K562 (cell line): ENCODE measurements around the gene ENTPD8. TPM values are rescaled to one million over a fixed set of nuclear protein-coding genes. Genes with fewer than 3 reads are reported as not detected.

Experiments used
- ATAC-seq: fragments of 200-7000 bp; cut with Tn5 transposase; 3 replicates; pipeline ENCODE4 v1.9.1; 2020; ENCODE audit warnings: moderate library complexity
- BruUV-seq: library from RNA; stranded (reverse); fragments of 400-500 nt; replicated peaks from 2 replicates; lab custom pipeline; 2021; lab: Mats Ljungman, UMichigan
- CTCF ChIA-PET: fragments of 300-600 bp; formaldehyde crosslinking; extraction: SDS; loops from one replicate; lab custom pipeline; 2021; ENCODE audit warnings: low intra/inter-chr PET ratio; lab: Yijun Ruan, JAX
- POLR2A ChIA-PET: fragments of 300-600, 350-650 bp; sonication (Branson Sonifier 250); formaldehyde crosslinking; extraction: SDS; loops from one replicate; lab custom pipeline; 2021; ENCODE audit warnings: antibody characterized with exemption, inconsistent platforms; lab: Yijun Ruan, JAX
- DNase-seq, 4 experiments: peaks; one replicate each; pipeline versions ENCODE4 v3.0.0 to v3.0.0-alpha.2; 2011 to 2018; ENCODE audit warnings: low spot score in 3 of 4, mixed read lengths in 3 of 4; ENCODE audit errors: extremely low read depth in 1 of 4
- FAIRE-seq: peaks from 2 replicates; lab custom pipeline; 2011; peaks lifted over from hg19 to GRCh38; lab: Jason Lieb, UNC
- H2AFZ ChIP-seq: 2 replicates; pipeline ENCODE4 v1.6.0; 2011; ENCODE audit warnings: low read depth, low read length, control low read depth, inconsistent platforms
- H3K27ac ChIP-seq: fragments of 200-600 bp; 3 replicates; pipeline ENCODE4 v1.8.0; 2011; ENCODE audit warnings: low read depth, mild to moderate bottlenecking, control low read depth, inconsistent platforms, low read length, moderate library complexity, mixed read lengths; ENCODE audit errors: extremely low read depth
- H3K27me3 ChIP-seq, 2 experiments: fragments of 300-600 bp in 1 of 2; 2 replicates in 1 of 2; 3 replicates in 1 of 2; pipeline versions ENCODE4 v1.6.0 to v1.8.0; 2011; ENCODE audit warnings: inconsistent platforms in 2 of 2, low read length in 2 of 2, mild to moderate bottlenecking in 1 of 2, mixed read lengths in 1 of 2, moderate library complexity in 1 of 2; ENCODE audit not compliant: control insufficient read depth in 2 of 2, insufficient read depth in 2 of 2
- H3K36me3 ChIP-seq: fragments of 300-600 bp; 3 replicates; pipeline ENCODE4 v1.8.0; 2011; ENCODE audit warnings: mild to moderate bottlenecking, low read length, inconsistent platforms; ENCODE audit not compliant: control insufficient read depth, insufficient read depth
- H3K4me1 ChIP-seq, 2 experiments: fragments of 200-600 bp in 1 of 2; replicated peaks in 1 of 2; 2 replicates in 1 of 2; 3 replicates in 1 of 2; pipeline versions ENCODE4 v1.5.1 to v1.8.0; 2011; ENCODE audit warnings: inconsistent platforms in 2 of 2, low read length in 2 of 2, mild to moderate bottlenecking in 1 of 2, mixed read lengths in 1 of 2, moderate library complexity in 1 of 2; ENCODE audit not compliant: control insufficient read depth in 2 of 2, insufficient read depth in 2 of 2
- H3K4me2 ChIP-seq: 2 replicates; pipeline ENCODE4 v1.6.1; 2011; ENCODE audit warnings: low read length, control low read depth, inconsistent platforms, mixed read lengths; ENCODE audit not compliant: insufficient read depth
- H3K4me3 ChIP-seq: fragments of 200-600 bp; sonication (generic), shearing (Covaris generic); 2 replicates; pipeline ENCODE4 v1.5.1; 2016; ENCODE audit warnings: control low read depth, inconsistent platforms
- H3K79me2 ChIP-seq: fragments of 200-600 bp; 3 replicates; pipeline ENCODE4 v1.8.0; 2011; ENCODE audit warnings: low read length, inconsistent platforms; ENCODE audit not compliant: control insufficient read depth, insufficient read depth
- H3K9ac ChIP-seq, 2 experiments: 2 replicates each; pipeline versions ENCODE4 v1.6.0 to v1.6.1; 2011; ENCODE audit warnings: low read depth in 2 of 2, low read length in 2 of 2, control low read depth in 1 of 2, inconsistent platforms in 1 of 2, mild to moderate bottlenecking in 1 of 2, mixed read lengths in 1 of 2; ENCODE audit not compliant: insufficient read depth in 1 of 2
- H3K9me1 ChIP-seq: one replicate; pipeline ENCODE4 v1.6.0; 2011; ENCODE audit warnings: inconsistent platforms, mild to moderate bottlenecking, low read length, moderate library complexity; ENCODE audit not compliant: control insufficient read depth, insufficient read depth
- H3K9me3 ChIP-seq: replicated peaks from 2 replicates; pipeline ENCODE4 v1.5.1; 2011; ENCODE audit warnings: low read depth, low read length, inconsistent platforms; ENCODE audit not compliant: control insufficient read depth, insufficient read depth
- H4K20me1 ChIP-seq: replicated peaks from 2 replicates; pipeline ENCODE4 v1.6.1; 2011; ENCODE audit warnings: low read length, inconsistent platforms, mixed read lengths; ENCODE audit not compliant: control insufficient read depth, insufficient read depth
- ARID2 ChIP-seq: fragments of 450-650 bp; IDR thresholded peaks from 2 replicates; pipeline ENCODE4 v1.6.1; 2017; ENCODE audit warnings: antibody characterized with exemption, mild to moderate bottlenecking
- ATF3 ChIP-seq, 2 experiments: fragments of 450-650 bp in 1 of 2; sonication (generic) in 1 of 2; formaldehyde crosslinking in 1 of 2; IDR thresholded peaks in 1 of 2; conservative IDR thresholded peaks in 1 of 2; 2 replicates each; pipeline versions ENCODE4 v1.6.1 to v1.8.1; 2016 to 2023; ENCODE audit warnings: mild to moderate bottlenecking in 2 of 2, moderate library complexity in 2 of 2, inconsistent platforms in 1 of 2, missing genetic modification reagents in 1 of 2
- GMEB1 ChIP-seq: fragments of 250-450 bp; sonication (Bioruptor Pico); IDR thresholded peaks from 2 replicates; pipeline ENCODE4 v1.4.0; 2020; ENCODE audit warnings: mild to moderate bottlenecking
- GTF3C2 ChIP-seq: IDR thresholded peaks from 3 replicates; pipeline ENCODE4 v1.6.1; 2011; ENCODE audit warnings: borderline replicate concordance, mild to moderate bottlenecking, moderate library complexity; ENCODE audit not compliant: insufficient read length; ENCODE audit errors: extremely low read depth
- IFI16 ChIP-seq: fragments of 250-450 bp; sonication (Bioruptor Pico); IDR thresholded peaks from 2 replicates; pipeline ENCODE4 v2.1.2; 2022; ENCODE audit warnings: mild to moderate bottlenecking, inconsistent platforms
- PML ChIP-seq: IDR thresholded peaks from 2 replicates; pipeline ENCODE4 v1.6.1; 2012; ENCODE audit warnings: low read length, inconsistent platforms
- SETDB1 ChIP-seq: IDR thresholded peaks from one replicate; pipeline ENCODE4 v1.6.1; 2012; ENCODE audit warnings: low read length, control low read depth, inconsistent platforms
- ZNF140 ChIP-seq: fragments of 250-450 bp; sonication (Bioruptor Pico); IDR thresholded peaks from 2 replicates; pipeline ENCODE4 v1.8.0; 2021; ENCODE audit warnings: moderate library complexity, mild to moderate bottlenecking, inconsistent platforms
- ZNF764 ChIP-seq: fragments of 250-450 bp; sonication (Bioruptor Pico); IDR thresholded peaks from 2 replicates; pipeline ENCODE4 v1.4.0; 2020; ENCODE audit warnings: low read depth, mild to moderate bottlenecking, moderate library complexity
- WGBS: fragments of 100-300 bp; shearing (Covaris generic); methylation state at CpG from one replicate; pipeline ENCODE4 v1.1.6; 2016; ENCODE audit warnings: low coverage, mixed read lengths; ENCODE audit not compliant: insufficient coverage; ENCODE audit errors: missing lambda C conversion rate; 5-methylcytosine and 5-hydroxymethylcytosine counted together
- in situ Hi-C: fragments of 300-500 bp; cut with MboI; formaldehyde crosslinking; loops from 4 replicates; pipeline ENCODE4 v1.15.0; 2018; ENCODE audit warnings: inconsistent platforms, mixed read lengths
- intact Hi-C: fragments of 100-400 bp; cut with micrococcal nuclease; formaldehyde crosslinking; loops from 2 replicates; pipeline ENCODE4 v1.14.2; 2022
- polyA plus RNA-seq, 8 experiments: library from polyadenylated mRNA; depleted of rRNA in 4 of 8; stranded (reverse) in 5 of 8; unstranded in 3 of 8; fragments of >200 nt; fragmentation: Nextera tagmentation in 2 of 8; fragmentation: Illumina TruSeq in 1 of 8; extraction: Ambion mirVana in 2 of 8; extraction: Trizol in 1 of 8; gene quantifications; 2 replicates each; pipeline versions ENCODE4 v1.2.1 to v1.2.3, GENCODE V29; 2011 to 2014; ENCODE audit warnings: inconsistent platforms in 1 of 8, missing spikeins in 1 of 8
- total RNA-seq, 7 experiments: library from RNA; depleted of rRNA in 6 of 7; stranded (reverse); fragments of >200 nt in 6 of 7; fragmentation: Illumina TruSeq in 2 of 7; extraction: Trizol in 2 of 7; gene quantifications; 2 replicates each; pipeline versions ENCODE4 v1.2.1 to v1.2.3, GENCODE V29; 2011 to 2021; ENCODE audit warnings: low replicate concordance in 1 of 7
- TF ChIP-seq, protein P1 (sequence below): fragments of 200-400 bp; formaldehyde crosslinking; IDR thresholded peaks from 2 replicates; pipeline ENCODE4 v1.6.1; 2017; ENCODE audit warnings: mild to moderate bottlenecking, low read depth, low read length, moderate library complexity
- TF ChIP-seq, protein P2 (sequence below): fragments of 450-650 bp; conservative IDR thresholded peaks from 2 replicates; pipeline ENCODE4 v1.6.1; 2016; ENCODE audit warnings: missing genetic modification characterization, low read depth, mild to moderate bottlenecking, missing compliant biosample characterization, moderate library complexity
- TF ChIP-seq, protein P3 (sequence below): fragments of 450-650 bp; formaldehyde crosslinking; IDR thresholded peaks from 2 replicates; pipeline ENCODE4 v1.4.0; 2022; ENCODE audit warnings: mild to moderate bottlenecking, moderate library complexity

Gene ENTPD8
- total and polyA plus RNA-seq, 9 of the 15 experiments (the other 6 are each of a cell fraction or from before 2014, with no cell fraction given): 0.06 to 0.27 (median 0.19) TPM; not detected in 5

DNA sequence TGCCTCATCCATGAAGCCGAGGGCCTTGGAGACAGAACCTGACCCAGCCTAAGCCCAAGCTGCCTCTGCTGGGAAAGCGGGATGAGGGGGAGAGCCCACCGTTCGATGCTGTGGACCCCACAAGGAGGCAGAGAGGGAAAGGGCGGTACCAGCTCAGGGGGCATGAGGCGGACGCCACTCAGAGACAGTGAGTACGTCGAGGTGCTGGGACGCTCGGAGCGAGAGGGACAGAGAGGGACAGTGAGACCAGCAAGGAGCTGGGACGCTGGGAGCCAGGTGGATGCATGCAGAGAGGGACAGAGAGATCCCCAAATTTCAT is 51.8 kb downstream of the ENTPD8 start:
- Histone ChIP-seq H3K27ac (no peak overlapping the region), H3K36me3 (0 out of 3 replicates have a peak, but pooled peaks cover 2% of the 10 kb centered on the region), H3K4me2 (no peak overlapping the region), H3K9me1 (no peaks in the 10 kb centered on the region), H3K4me3 (no peak overlapping the region), H3K27me3 (no peaks in the 10 kb centered on the region), H2AFZ (no peak overlapping the region), H3K79me2 (no peaks in the 10 kb centered on the region), H3K9me3 (no peaks in the 10 kb centered on the region), H3K4me1 (peaks cover under 1 to 60% of the 10 kb centered on the region in 2 experiments; a peak in 4 of 5 replicates), H3K9ac (peak overlapping the region in 1 of 2 experiments; percentile 6; a peak in 1 of 4 replicates), H4K20me1 (no peaks in the 10 kb centered on the region)
- DNase-seq (no peak), FAIRE-seq (no peak), ATAC-seq (no peak)
- intact Hi-C loops: no loop called here
- ChIA-PET POLR2A (interaction anchor here (0.9 kb wide), 1 partner anchor 15 kb away, joined by 3 read pairs; no protein-coding TSS in a partner anchor), CTCF (no interaction called here)
- in situ Hi-C loops: no loop called here
- BruUV-seq: no TSS peak
- WGBS: 95% methylated on average over 5 of the region's 13 CpGs
- TF ChIP-seq SETDB1 (no peak), ZNF764 (CRISPR knock-in tag) (no peak), ATF3 (IDR thresholded peaks at IDR 0.05) (no peak), ATF3 (CRISPR knock-in tag; conservative IDR thresholded peaks at IDR 0.05) (no peak), ZNF140 (no peak), PML (no peak), IFI16 (CRISPR knock-in tag) (no peak), GTF3C2 (no peak), GMEB1 (CRISPR knock-in tag) (no peak), ARID2 (no peak)
- TF ChIP-seq, protein P1, sequence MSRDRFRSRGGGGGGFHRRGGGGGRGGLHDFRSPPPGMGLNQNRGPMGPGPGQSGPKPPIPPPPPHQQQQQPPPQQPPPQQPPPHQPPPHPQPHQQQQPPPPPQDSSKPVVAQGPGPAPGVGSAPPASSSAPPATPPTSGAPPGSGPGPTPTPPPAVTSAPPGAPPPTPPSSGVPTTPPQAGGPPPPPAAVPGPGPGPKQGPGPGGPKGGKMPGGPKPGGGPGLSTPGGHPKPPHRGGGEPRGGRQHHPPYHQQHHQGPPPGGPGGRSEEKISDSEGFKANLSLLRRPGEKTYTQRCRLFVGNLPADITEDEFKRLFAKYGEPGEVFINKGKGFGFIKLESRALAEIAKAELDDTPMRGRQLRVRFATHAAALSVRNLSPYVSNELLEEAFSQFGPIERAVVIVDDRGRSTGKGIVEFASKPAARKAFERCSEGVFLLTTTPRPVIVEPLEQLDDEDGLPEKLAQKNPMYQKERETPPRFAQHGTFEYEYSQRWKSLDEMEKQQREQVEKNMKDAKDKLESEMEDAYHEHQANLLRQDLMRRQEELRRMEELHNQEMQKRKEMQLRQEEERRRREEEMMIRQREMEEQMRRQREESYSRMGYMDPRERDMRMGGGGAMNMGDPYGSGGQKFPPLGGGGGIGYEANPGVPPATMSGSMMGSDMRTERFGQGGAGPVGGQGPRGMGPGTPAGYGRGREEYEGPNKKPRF: no peak
- TF ChIP-seq, protein P2, sequence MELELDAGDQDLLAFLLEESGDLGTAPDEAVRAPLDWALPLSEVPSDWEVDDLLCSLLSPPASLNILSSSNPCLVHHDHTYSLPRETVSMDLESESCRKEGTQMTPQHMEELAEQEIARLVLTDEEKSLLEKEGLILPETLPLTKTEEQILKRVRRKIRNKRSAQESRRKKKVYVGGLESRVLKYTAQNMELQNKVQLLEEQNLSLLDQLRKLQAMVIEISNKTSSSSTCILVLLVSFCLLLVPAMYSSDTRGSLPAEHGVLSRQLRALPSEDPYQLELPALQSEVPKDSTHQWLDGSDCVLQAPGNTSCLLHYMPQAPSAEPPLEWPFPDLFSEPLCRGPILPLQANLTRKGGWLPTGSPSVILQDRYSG: no peak
- TF ChIP-seq, protein P3, sequence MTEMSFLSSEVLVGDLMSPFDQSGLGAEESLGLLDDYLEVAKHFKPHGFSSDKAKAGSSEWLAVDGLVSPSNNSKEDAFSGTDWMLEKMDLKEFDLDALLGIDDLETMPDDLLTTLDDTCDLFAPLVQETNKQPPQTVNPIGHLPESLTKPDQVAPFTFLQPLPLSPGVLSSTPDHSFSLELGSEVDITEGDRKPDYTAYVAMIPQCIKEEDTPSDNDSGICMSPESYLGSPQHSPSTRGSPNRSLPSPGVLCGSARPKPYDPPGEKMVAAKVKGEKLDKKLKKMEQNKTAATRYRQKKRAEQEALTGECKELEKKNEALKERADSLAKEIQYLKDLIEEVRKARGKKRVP (CRISPR knock-in tag): no peak
